Calu3 (cell line): ENCODE results near the gene BTRC. TPM values are rescaled to one million over a fixed set of nuclear protein-coding genes. Genes with fewer than 3 reads are reported as not detected.

Source experiments
- BruUV-seq: library from RNA; stranded (reverse); fragments of 400-500 nt; replicated peaks from 2 replicates; lab custom pipeline; 2021; lab: Mats Ljungman, UMichigan
- CTCF ChIA-PET: fragments of 300-600 bp; sonication (Branson Sonifier 250); formaldehyde crosslinking; loops from one replicate; lab custom pipeline; 2022; ENCODE audit warnings: antibody characterized with exemption; lab: Charles Lee
- DNase-seq: peaks from one replicate; pipeline ENCODE4 v3.0.0; 2022
- H3K27ac Mint-ChIP-seq: one replicate; pipeline ENCODE4 v1.8.0; 2022; ENCODE audit warnings: mixed read lengths; ENCODE audit not compliant: unreplicated experiment
- H3K27me3 Mint-ChIP-seq: one replicate; pipeline ENCODE4 v1.8.0; 2022; ENCODE audit warnings: mixed read lengths; ENCODE audit not compliant: unreplicated experiment
- H3K36me3 Mint-ChIP-seq: one replicate; pipeline ENCODE4 v1.8.0; 2022; ENCODE audit warnings: mild to moderate bottlenecking, moderate library complexity, mixed read lengths; ENCODE audit not compliant: insufficient read depth, unreplicated experiment
- H3K4me1 Mint-ChIP-seq: one replicate; pipeline ENCODE4 v1.8.0; 2022; ENCODE audit warnings: mild to moderate bottlenecking, low read depth, mixed read lengths; ENCODE audit not compliant: unreplicated experiment
- H3K4me3 Mint-ChIP-seq: one replicate; pipeline ENCODE4 v1.8.0; 2022; ENCODE audit warnings: mild to moderate bottlenecking, low read depth, moderate library complexity, mixed read lengths; ENCODE audit not compliant: unreplicated experiment
- H3K9me3 Mint-ChIP-seq: one replicate; pipeline ENCODE4 v1.8.0; 2022; ENCODE audit warnings: low read depth, mixed read lengths; ENCODE audit not compliant: unreplicated experiment
- intact Hi-C: fragments of 100-400 bp; cut with micrococcal nuclease; formaldehyde crosslinking; loops from one replicate; pipeline ENCODE4 v1.10.0; 2022; ENCODE audit not compliant: unreplicated experiment
- total RNA-seq: library from RNA; stranded (reverse); gene quantifications from 2 replicates; pipeline ENCODE4 v1.2.3, GENCODE V29; 2022
- TF ChIP-seq, protein P1 (sequence below): fragments of 200-600 bp; IDR thresholded peaks from one replicate; pipeline ENCODE4 v1.8.0; 2022; ENCODE audit warnings: antibody characterized with exemption; ENCODE audit not compliant: unreplicated experiment

Gene BTRC
- total RNA-seq, 1 experiment from 2014 or later, result 7.9 TPM

DNA sequence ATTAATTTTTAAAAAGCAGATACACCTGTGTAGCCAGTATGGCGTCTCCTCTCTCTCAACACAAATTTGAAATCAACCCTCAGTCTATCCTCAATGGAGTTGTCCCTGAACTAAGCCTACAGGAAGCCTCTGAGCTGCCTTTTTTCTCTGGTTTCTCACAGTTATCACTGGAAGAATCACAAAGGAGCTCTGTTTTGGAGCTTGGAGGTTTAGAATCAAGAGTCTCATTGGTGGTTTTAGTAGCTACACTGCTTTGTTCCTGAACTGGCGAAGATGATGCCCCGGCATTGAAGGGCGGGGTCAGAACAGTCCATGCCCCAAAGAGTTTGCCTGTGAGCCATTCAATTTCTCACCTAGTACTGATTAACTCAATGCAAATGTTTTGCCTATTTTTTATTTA lies 16.1 kb upstream of the BTRC start:
- intact Hi-C loops, result no loop called here
- Mint-ChIP-seq H3K36me3 (no peaks in the 10 kb centered on the region), H3K9me3 (no peaks in the 10 kb centered on the region), H3K27me3 (peaks cover 3% of the 10 kb centered on the region), H3K4me3 (no peak overlapping the region), H3K4me1 (no peaks in the 10 kb centered on the region), H3K27ac (no peak overlapping the region)
- BruUV-seq, result no TSS peak
- DNase-seq, result no peak
- CTCF ChIA-PET, result no interaction called here
- TF ChIP-seq, protein P1, sequence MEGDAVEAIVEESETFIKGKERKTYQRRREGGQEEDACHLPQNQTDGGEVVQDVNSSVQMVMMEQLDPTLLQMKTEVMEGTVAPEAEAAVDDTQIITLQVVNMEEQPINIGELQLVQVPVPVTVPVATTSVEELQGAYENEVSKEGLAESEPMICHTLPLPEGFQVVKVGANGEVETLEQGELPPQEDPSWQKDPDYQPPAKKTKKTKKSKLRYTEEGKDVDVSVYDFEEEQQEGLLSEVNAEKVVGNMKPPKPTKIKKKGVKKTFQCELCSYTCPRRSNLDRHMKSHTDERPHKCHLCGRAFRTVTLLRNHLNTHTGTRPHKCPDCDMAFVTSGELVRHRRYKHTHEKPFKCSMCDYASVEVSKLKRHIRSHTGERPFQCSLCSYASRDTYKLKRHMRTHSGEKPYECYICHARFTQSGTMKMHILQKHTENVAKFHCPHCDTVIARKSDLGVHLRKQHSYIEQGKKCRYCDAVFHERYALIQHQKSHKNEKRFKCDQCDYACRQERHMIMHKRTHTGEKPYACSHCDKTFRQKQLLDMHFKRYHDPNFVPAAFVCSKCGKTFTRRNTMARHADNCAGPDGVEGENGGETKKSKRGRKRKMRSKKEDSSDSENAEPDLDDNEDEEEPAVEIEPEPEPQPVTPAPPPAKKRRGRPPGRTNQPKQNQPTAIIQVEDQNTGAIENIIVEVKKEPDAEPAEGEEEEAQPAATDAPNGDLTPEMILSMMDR, result no peak

DNA sequence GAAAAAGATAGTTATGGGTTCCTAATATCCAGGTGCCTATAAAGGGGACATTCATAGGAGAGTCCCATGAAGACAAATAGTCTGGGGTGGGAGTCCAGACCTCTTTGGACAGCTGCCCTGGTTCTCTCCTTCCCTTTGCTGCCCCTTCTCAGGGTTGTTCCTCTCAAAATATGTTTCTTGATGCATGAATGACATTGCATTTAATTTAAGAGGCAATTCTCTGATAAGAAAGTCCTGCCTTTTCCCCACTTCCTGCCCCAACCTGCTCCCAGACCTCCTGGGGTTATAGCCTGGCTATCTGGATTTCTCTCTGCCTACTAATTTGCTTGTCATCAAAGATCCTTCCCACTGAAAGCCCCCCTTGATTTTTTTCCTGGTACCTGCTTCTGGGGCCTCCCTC lies 12.5 kb upstream of the BTRC start:
- no peak overlapping the region for H3K27ac Mint-ChIP-seq
- CTCF ChIA-PET, result interaction anchor here (1.5 kb wide), 1 partner anchor 29 kb away, joined by 3 read pairs; no protein-coding TSS in a partner anchor
- no peaks in the 10 kb centered on the region for H3K4me1 Mint-ChIP-seq
- DNase-seq, result no peak
- no peaks in the 10 kb centered on the region for H3K27me3 Mint-ChIP-seq
- TF ChIP-seq, protein P1, result no peak
- H3K36me3 Mint-ChIP-seq, result no peaks in the 10 kb centered on the region
- no TSS peak for BruUV-seq
- H3K4me3 Mint-ChIP-seq, result no peak overlapping the region
- no peaks in the 10 kb centered on the region for H3K9me3 Mint-ChIP-seq
- intact Hi-C loops, result no loop called here

- Mint-ChIP-seq H3K9me3 (no peaks in the 10 kb centered on the region), H3K36me3 (no peaks in the 10 kb centered on the region), H3K27me3 (peaks cover 29% of the 10 kb centered on the region), H3K4me1 (no peaks in the 10 kb centered on the region), H3K4me3 (no peak overlapping the region), H3K27ac (no peak overlapping the region)
- no peak for DNase-seq
- intact Hi-C loops, result no loop called here
- BruUV-seq, result no TSS peak
- TF ChIP-seq, protein P1, result no peak
- CTCF ChIA-PET, result no interaction called here
These were observed 7.8 kb upstream of the BTRC start for GRCh38 chr10:101346177-101346576.

GRCh38 chr10:101351017-101351416 lies 2.9 kb upstream of the BTRC start:
- Mint-ChIP-seq H3K36me3 (peaks cover 13% of the 10 kb centered on the region), H3K4me3 (no peak overlapping the region), H3K9me3 (no peaks in the 10 kb centered on the region), H3K4me1 (peaks cover 12% of the 10 kb centered on the region), H3K27me3 (peaks cover 29% of the 10 kb centered on the region), H3K27ac (no peak overlapping the region)
- TF ChIP-seq, protein P1, result no peak
- BruUV-seq, result no TSS peak
- CTCF ChIA-PET, result no interaction called here
- DNase-seq, result no peak
- intact Hi-C loops, result no loop called here
